ENCODE results near the gene HSPD1. TPM values are rescaled to one million over a fixed set of nuclear protein-coding genes. Genes with fewer than 3 reads are reported as not detected.
"Not testable (repeated sequence)": the region's sequence is repeated elsewhere in the genome, so short reads cannot be mapped to it uniquely, and the experiment has no call there.

Gene HSPD1
- total RNA-seq, 2 experiments from 2014 or later: 154 to 157 TPM

DNA sequence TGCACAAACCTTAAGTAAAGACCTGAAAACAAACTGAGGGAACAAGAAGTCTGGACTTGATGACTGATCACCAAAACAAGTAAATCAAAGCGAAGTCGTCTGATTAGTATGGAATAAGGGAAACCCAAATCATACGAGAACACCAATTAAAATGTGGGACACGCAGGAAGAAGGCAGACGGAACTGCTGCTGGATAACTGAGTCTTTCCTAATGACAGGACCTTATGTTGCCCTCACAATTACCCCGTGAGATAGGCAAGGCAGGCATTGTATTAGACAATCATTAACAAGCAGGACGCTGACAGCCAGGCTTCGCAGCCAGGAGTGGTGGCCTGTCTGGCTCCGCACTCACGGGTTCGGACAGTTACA, 46.9 kb downstream of the HSPD1 start:
- Mint-ChIP-seq H3K27me3 (no peaks in the 10 kb centered on the region), H3K9me3 (no peaks in the 10 kb centered on the region), H3K36me3 (ENCODE audit: low read depth) (peaks cover 20% of the 10 kb centered on the region), H3K4me3 (peak overlapping the region; percentile 99), H3K4me1 (ENCODE audit: low read depth) (peaks cover 46% of the 10 kb centered on the region), H3K27ac (peak overlapping the region; percentile 100)
- TF ChIP-seq CTCF (IDR thresholded peaks at IDR 0.05): no peak
- no peaks in the 10 kb centered on the region for H3K9me3 ChIP-seq (ENCODE audit: control insufficient read depth in 1 of 2, insufficient read depth in 1 of 2, low read length in 2 of 2)
- H3K27ac ChIP-seq (ENCODE audit: low read depth in 1 of 2, low read length in 2 of 2): peak overlapping the region; percentile 98 to 100
- H3K4me1 ChIP-seq (ENCODE audit: insufficient read depth, low read length): peaks cover 25% of the 10 kb centered on the region
- H3K27me3 ChIP-seq (ENCODE audit: control insufficient read depth in 1 of 2, insufficient read depth in 2 of 2, low read length in 2 of 2): no peaks in the 10 kb centered on the region
- CTCF ChIA-PET: interaction anchor here (1.2 to 2.3 kb wide), 4 partner anchors 18 to 47 kb away, joined by 3 to 9 read pairs (median 4); partner anchors contain the start of genes HSPD1, HSPE1 and SF3B1
- intact Hi-C loops (cut with DNase I, micrococcal nuclease): loop anchor here in 1 of 2 experiments (1.0 kb wide), 3 partner anchors 17 to 63 kb away; partner anchors contain the start of genes HSPE1 and SF3B1
- H3K4me3 ChIP-seq (ENCODE audit: low read length): peak overlapping the region; percentile 67
- no peak for ATAC-seq (ENCODE audit: poor library complexity)
- DNase-seq: no peak
- POLR2A ChIA-PET: interaction anchor here (0.6 to 6.3 kb wide), 24 partner anchors 9 to 653 kb away, joined by 3 to 260 read pairs (median 4); partner anchors contain the start of genes GTF3C3, HSPD1, HSPE1 and MARS2
- H3K36me3 ChIP-seq (ENCODE audit: insufficient read depth, low read length): peaks cover 8% of the 10 kb centered on the region

DNA sequence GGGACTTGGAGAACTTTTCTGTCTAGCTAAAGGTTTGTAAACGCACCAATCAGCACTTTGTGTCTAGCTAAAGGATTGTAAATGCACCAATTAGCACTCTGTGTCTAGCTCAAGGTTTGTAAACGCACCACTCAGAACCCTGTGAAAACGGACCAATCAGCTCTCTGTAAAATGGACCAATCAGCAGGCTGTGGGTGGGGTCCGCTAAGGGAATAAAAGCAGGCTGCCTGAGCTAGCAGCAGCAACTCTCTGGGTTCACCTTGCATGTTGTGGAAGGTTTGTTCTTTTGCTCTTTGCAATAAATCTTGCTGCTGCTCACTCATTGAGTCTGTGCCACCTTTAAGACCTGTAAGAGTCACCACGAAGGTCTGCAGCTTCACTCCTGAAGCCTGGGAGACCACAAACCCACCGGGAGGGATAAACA, 48.7 kb downstream of the HSPD1 start:
- H3K36me3 ChIP-seq (ENCODE audit: insufficient read depth, low read length); DNase-seq; H3K9me3 Mint-ChIP-seq; H3K4me3 ChIP-seq (ENCODE audit: low read length); H3K9me3 ChIP-seq (ENCODE audit: control insufficient read depth in 1 of 2, insufficient read depth in 1 of 2, low read length in 2 of 2); H3K27me3 Mint-ChIP-seq; H3K27ac ChIP-seq (ENCODE audit: low read depth in 1 of 2, low read length in 2 of 2); CTCF ChIA-PET; ATAC-seq (ENCODE audit: poor library complexity); H3K27me3 ChIP-seq (ENCODE audit: control insufficient read depth in 1 of 2, insufficient read depth in 2 of 2, low read length in 2 of 2): not testable (repeated sequence)
- intact Hi-C loops (cut with DNase I, micrococcal nuclease): loop anchor here in 1 of 2 experiments (1.0 kb wide), 1 partner anchor 15 kb away; no protein-coding TSS in a partner anchor
- Mint-ChIP-seq H3K4me1 (ENCODE audit: low read depth) (peaks cover 34% of the 10 kb centered on the region), H3K4me3 (peak overlapping the region; percentile 70), H3K27ac (peak overlapping the region; percentile 66), H3K36me3 (ENCODE audit: low read depth) (peaks cover 14% of the 10 kb centered on the region)
- POLR2A ChIA-PET: interaction anchor here (4.7 to 6.3 kb wide), 2 partner anchors 17 to 49 kb away, joined by 111 to 260 read pairs; partner anchors contain the start of genes HSPD1, HSPE1 and SF3B1
- peaks cover 21% of the 10 kb centered on the region for H3K4me1 ChIP-seq (ENCODE audit: insufficient read depth, low read length)

DNA sequence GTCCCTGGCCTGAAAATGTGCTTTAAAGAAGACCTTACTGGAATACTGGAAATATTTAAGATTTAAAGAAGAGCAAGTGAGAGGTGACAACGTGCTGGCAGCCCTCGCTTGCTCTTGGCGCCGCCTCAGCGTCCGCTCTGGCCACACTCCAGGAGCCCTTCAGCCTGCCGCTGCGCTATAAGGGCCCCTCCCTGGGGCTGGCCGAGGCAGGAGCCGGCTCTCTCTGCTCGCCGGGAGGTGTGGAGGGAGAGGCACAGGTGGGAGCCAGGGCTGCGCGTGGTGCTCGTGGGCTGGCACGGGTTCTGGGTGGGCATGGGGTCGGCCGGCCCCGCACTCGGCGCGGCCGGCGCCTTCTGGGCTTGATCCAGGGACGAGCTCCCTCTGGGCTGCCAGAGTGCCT, 49.2 kb downstream of the HSPD1 start:
- no peak for DNase-seq
- intact Hi-C loops (cut with DNase I, micrococcal nuclease): no loop called here
- no peaks in the 10 kb centered on the region for H3K9me3 ChIP-seq (ENCODE audit: control insufficient read depth in 1 of 2, insufficient read depth in 1 of 2, low read length in 2 of 2)
- no peak for TF ChIP-seq CTCF (IDR thresholded peaks at IDR 0.05)
- no peak for ATAC-seq (ENCODE audit: poor library complexity)
- Mint-ChIP-seq H3K27me3 (peaks cover 2% of the 10 kb centered on the region), H3K27ac (no peak overlapping the region), H3K9me3 (no peaks in the 10 kb centered on the region), H3K4me3 (no peak overlapping the region), H3K4me1 (ENCODE audit: low read depth) (peaks cover 29% of the 10 kb centered on the region), H3K36me3 (ENCODE audit: low read depth) (peaks cover 14% of the 10 kb centered on the region)
- H3K4me3 ChIP-seq (ENCODE audit: low read length): no peak overlapping the region
- POLR2A ChIA-PET: interaction anchor here (4.7 to 6.3 kb wide), 2 partner anchors 16 to 49 kb away, joined by 111 to 260 read pairs; partner anchors contain the start of genes HSPD1, HSPE1 and SF3B1
- CTCF ChIA-PET: no interaction called here
- H3K4me1 ChIP-seq (ENCODE audit: insufficient read depth, low read length): peaks cover 17% of the 10 kb centered on the region
- no peak overlapping the region for H3K27ac ChIP-seq (ENCODE audit: low read depth in 1 of 2, low read length in 2 of 2)
- H3K36me3 ChIP-seq (ENCODE audit: insufficient read depth, low read length): peaks cover 4% of the 10 kb centered on the region
- no peaks in the 10 kb centered on the region for H3K27me3 ChIP-seq (ENCODE audit: control insufficient read depth in 1 of 2, insufficient read depth in 2 of 2, low read length in 2 of 2)

- no peak overlapping the region for H3K4me3 ChIP-seq (ENCODE audit: low read length)
- H3K9me3 Mint-ChIP-seq: no peaks in the 10 kb centered on the region
- H3K27me3 Mint-ChIP-seq: peaks cover 5% of the 10 kb centered on the region
- H3K27ac ChIP-seq (ENCODE audit: low read depth in 1 of 2, low read length in 2 of 2): no peak overlapping the region
- no peak for TF ChIP-seq CTCF (IDR thresholded peaks at IDR 0.05)
- no peak overlapping the region for H3K4me3 Mint-ChIP-seq
- H3K27me3 ChIP-seq (ENCODE audit: control insufficient read depth in 1 of 2, insufficient read depth in 2 of 2, low read length in 2 of 2): no peaks in the 10 kb centered on the region
- intact Hi-C loops (cut with DNase I, micrococcal nuclease): no loop called here
- no peak overlapping the region for H3K27ac Mint-ChIP-seq
- DNase-seq (no peak), ATAC-seq (ENCODE audit: poor library complexity) (no peak)
- POLR2A ChIA-PET: no interaction called here
- CTCF ChIA-PET: no interaction called here
- H3K4me1 Mint-ChIP-seq (ENCODE audit: low read depth): no peaks in the 10 kb centered on the region
- no peaks in the 10 kb centered on the region for H3K4me1 ChIP-seq (ENCODE audit: insufficient read depth, low read length)
- H3K9me3 ChIP-seq (ENCODE audit: control insufficient read depth in 1 of 2, insufficient read depth in 1 of 2, low read length in 2 of 2): no peaks in the 10 kb centered on the region
- H3K36me3 ChIP-seq (ENCODE audit: insufficient read depth, low read length): no peaks in the 10 kb centered on the region
- no peaks in the 10 kb centered on the region for H3K36me3 Mint-ChIP-seq (ENCODE audit: low read depth)
Measured at GRCh38 chr2:197446844-197447243, 52.8 kb downstream of the HSPD1 start.

Measured in CD4-positive, alpha-beta T cell (primary cell).